SH-SY5Y (cell line): ENCODE measurements around the gene ITGA7.

Source experiments
- GATA2 ChIP-seq: IDR thresholded peaks from 2 replicates; pipeline ENCODE4 v1.6.1; 2011; ENCODE audit warnings: mild to moderate bottlenecking, low read depth, low read length
- GATA3 ChIP-seq: IDR thresholded peaks from 2 replicates; pipeline ENCODE4 v1.6.1; 2011; ENCODE audit warnings: low read depth, mild to moderate bottlenecking, low read length, moderate library complexity

ITGA7 gene, protein sequence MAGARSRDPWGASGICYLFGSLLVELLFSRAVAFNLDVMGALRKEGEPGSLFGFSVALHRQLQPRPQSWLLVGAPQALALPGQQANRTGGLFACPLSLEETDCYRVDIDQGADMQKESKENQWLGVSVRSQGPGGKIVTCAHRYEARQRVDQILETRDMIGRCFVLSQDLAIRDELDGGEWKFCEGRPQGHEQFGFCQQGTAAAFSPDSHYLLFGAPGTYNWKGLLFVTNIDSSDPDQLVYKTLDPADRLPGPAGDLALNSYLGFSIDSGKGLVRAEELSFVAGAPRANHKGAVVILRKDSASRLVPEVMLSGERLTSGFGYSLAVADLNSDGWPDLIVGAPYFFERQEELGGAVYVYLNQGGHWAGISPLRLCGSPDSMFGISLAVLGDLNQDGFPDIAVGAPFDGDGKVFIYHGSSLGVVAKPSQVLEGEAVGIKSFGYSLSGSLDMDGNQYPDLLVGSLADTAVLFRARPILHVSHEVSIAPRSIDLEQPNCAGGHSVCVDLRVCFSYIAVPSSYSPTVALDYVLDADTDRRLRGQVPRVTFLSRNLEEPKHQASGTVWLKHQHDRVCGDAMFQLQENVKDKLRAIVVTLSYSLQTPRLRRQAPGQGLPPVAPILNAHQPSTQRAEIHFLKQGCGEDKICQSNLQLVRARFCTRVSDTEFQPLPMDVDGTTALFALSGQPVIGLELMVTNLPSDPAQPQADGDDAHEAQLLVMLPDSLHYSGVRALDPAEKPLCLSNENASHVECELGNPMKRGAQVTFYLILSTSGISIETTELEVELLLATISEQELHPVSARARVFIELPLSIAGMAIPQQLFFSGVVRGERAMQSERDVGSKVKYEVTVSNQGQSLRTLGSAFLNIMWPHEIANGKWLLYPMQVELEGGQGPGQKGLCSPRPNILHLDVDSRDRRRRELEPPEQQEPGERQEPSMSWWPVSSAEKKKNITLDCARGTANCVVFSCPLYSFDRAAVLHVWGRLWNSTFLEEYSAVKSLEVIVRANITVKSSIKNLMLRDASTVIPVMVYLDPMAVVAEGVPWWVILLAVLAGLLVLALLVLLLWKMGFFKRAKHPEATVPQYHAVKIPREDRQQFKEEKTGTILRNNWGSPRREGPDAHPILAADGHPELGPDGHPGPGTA

DNA sequence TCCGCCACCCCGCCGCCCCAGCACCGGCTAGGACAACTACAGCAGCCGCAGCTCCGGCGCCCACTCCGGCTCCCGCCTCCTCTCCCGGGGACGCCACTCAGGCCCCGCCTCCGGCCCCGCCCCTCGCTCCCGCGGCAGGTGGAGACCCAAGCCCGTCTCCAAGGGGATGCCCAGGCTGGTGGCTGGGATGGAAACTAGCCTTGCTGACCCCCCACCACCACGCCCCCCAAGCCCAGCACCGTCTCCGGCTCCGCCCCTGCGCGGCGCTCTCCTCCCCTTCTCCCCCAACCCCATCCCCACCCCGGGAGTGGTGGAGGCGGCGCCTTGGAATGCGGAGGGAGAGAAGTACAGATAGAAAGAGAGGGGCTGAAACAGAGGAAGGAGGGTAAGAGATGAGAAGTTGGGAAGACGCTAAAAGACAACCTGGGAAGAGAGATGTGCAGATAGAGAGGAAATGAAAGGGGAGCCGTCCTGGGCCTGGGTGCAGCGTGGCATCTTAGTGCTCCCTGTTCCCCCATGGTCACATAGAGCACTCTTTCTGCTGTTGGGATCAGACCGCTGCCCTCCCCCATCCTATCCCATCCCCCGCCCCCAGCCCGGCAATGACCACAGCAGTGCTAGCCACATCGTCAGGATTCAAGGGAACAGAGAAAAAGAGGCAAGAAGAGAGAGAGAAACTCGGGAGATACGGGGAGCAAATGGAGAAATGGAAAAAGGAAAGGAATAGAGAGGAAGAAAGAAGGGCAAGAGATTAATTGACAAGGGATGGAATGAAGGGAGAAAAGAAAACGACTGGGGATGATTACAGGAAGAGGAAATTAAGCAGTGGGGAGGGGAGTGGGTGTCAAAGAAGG lies at the start of gene ITGA7:
Gene ITGA7, minus strand, starts transcription at position 64 of the 854 bp plus-strand sequence. CDS start 222 bp downstream, outside the sequence.
- TF ChIP-seq GATA2 (no peak), GATA3 (no peak)

DNA sequence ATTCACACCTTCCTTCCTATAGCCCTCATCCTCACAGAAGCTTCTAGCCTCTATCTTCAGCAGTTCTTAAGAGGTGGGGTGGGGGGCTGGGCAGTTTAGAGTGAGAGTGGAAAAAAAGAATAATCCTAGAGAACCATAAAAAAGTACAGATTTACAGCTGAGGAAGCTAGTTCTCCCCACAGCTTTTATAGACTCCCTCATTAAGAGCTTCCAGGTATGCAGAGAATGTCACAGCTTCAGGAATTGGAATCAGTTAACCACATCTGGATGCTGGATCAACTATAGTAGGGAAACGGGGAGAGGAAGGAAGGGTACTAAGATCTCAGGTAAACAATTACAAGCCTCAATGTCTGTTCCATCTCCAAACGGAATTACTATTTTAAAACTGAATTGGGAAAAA lies 47.5 kb upstream of the ITGA7 start:
- TF ChIP-seq GATA2 (no peak), GATA3 (no peak)

DNA sequence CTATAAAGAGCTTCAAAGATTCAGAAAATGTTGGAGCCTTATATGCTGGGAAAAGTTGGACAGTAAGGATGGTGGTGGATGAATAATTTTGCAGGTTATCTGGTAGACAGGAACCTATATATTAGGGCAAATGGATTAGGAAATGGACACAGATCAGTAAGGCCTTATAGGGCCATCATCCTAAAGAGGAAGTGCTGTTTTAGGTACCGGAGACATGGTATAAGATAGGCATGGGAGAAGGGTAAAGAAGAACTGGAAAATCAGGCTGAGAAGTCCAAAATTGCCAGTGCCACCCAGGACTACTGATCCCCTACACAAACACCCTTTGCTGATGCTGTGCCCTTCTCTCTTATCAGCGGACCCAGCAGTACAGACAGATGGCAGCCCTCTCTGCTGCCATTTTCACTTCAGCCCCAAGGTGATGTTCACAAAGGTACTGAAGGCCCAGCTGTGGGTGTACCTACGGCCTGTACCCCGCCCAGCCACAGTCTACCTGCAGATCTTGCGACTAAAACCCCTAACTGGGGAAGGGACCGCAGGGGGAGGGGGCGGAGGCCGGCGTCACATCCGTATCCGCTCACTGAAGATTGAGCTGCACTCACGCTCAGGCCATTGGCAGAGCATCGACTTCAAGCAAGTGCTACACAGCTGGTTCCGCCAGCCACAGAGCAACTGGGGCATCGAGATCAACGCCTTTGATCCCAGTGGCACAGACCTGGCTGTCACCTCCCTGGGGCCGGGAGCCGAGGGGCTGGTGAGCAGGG lies 40.7 kb upstream of the ITGA7 start:
- no peak for TF ChIP-seq GATA2
- no peak for TF ChIP-seq GATA3

DNA sequence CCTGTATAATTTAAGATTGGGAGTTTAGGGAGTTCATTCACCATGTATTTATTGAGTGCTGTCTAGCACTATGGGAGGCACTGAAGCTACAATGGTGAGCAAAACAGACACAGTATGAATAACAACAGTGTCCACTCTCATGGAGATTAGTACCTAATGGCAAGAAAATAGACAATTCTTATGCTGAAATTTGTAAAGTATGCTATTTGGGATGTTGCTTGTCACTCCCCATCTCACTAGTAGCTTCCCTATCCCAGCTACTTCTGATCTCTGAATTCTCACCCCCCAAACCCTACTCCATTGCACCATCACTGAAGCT lies 39.2 kb upstream of the ITGA7 start:
- TF ChIP-seq GATA2 (no peak), GATA3 (no peak)

DNA sequence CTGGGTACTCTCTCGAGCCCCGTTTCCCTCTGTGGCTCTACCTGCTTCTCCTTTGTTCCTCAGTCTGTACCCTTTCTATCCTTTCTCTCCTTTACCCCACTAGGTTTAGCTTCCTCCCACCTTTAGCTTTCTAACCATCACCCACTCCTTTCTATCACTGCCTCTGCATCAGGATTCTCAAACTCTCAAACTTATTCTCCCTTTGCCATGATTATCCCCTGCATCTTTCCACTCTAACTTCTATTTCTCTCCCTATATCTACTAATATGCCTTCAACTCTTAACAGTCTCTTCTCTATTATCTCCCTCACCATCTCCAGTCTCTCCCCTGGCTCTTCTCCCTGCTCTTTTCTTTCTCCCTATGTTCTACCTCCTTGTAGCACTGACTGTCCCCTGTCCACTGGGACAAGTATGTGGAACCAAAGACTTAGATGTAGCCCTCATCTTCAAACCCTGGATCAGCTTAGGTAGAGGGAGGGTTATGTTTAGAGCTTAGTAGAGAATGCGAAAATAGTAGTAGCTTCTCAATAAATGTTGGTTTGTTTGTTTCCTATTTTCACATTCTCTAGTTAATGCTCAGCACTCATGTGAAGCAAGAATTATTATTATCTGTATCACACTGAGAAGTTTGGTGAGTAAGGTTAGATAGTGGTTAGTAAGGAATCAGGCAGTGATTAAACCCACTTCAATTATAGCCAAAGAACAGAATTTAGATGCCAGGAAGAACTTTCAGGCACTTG lies 38.6 kb upstream of the ITGA7 start:
- TF ChIP-seq GATA3: no peak
- peak; percentile 58 for TF ChIP-seq GATA2

DNA sequence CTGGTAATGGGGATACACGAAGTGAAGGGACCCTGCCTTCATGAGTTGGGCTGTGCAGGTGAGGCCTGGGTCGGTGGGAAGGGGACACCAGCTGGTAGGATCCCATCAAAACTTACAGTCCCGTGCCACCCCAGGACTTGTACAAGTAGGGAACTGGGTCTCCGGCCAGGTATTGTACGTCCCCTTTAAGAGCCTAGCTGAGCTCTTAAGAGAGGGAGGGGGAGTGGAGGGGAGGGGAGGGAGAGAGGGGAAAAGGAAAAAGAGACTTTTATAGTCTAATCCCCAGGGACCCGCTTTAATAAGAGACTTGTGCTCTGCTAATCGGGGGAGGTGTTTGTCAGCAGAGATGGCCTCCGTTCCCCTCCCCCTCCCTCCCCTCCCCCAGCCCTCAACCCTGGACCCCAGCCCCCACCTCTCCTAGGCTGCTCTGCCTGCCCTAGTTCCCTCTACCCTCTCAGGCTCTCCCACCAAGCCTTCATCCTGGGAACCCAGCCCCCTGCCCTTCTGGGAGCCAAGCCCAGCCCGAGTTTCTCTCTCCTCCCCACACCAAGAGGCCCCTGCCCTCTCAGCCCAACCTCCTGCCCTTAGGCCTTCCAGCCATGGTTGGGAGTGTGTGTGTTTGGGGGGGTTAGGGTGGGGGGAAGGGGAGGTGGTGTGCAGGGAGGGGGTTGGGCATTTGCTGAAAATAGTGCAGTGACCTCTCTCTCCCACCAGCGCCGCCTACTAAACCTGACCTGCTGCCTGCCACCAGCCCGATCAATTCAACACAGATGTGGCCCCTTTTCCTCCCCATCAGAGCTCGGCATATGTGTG lies 37.9 kb upstream of the ITGA7 start:
- no peak for TF ChIP-seq GATA3
- no peak for TF ChIP-seq GATA2

DNA sequence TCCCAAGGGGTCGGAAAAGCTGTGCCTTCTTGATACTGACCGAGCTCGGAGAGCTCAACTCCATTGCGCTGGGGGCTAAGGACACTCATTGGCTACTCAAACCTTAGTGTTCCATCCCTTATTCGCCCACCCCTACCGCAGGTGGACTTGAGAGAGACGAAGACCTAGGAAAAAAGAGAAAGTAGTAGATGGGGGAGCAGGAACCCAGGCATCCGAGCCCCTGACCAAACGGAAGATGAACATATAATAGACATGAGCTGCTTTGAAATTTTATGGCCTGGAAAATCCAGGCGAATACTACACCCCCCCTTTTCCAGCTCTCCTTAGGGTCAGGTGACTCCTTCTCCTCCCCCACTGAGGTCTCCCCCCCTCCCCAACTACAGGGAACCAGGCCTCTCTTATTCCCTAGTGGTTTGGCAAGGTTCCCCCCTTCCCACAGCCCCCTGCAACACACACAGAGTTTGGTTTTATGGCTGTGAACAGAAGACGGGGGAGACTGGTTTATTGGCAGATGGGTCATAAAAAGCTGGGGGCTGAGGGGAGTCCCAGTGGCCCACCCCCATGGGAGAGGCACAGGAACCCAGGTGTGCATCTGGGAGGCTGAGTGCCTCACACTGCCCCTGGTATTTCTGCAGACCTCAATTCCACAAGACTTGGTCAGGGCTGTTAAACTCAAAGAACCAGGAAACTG lies 36.8 kb upstream of the ITGA7 start:
- TF ChIP-seq GATA2 (no peak), GATA3 (no peak)

DNA sequence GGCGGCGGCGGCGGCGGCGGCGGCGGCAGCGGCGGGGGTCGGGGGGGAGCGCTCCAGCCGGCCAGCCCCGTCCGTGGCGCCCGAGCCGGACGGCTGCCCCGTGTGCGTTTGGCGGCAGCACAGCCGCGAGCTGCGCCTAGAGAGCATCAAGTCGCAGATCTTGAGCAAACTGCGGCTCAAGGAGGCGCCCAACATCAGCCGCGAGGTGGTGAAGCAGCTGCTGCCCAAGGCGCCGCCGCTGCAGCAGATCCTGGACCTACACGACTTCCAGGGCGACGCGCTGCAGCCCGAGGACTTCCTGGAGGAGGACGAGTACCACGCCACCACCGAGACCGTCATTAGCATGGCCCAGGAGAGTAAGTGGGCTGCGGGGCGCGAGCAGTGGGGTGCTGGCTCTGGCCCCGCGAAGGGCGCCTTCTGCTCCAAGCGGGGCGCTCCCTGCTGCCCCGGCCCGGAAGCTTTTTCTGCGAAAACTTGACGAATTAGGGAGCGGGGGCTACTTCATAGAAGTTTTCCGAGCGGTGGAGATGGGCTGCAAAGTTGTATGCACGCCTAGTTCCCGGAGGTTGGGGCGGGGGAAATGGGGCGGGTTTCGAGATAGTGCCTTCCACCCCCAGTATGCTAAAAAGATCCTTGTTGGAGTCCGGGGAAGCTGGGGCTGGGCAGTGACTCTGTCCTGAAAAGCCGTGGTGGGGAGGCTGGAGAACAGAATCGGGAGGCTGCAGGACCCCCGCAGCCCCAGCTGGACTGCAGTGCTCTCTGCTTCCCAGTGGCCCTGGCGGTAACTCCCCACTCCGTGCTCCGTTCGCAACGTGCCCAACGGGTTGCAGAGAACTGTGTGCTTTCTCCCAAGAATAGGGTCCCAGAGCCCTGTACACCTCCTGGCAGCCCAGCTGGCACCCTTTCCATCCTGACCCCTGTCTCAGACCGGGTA lies 36.0 kb upstream of the ITGA7 start:
- TF ChIP-seq GATA2: no peak
- no peak for TF ChIP-seq GATA3

DNA sequence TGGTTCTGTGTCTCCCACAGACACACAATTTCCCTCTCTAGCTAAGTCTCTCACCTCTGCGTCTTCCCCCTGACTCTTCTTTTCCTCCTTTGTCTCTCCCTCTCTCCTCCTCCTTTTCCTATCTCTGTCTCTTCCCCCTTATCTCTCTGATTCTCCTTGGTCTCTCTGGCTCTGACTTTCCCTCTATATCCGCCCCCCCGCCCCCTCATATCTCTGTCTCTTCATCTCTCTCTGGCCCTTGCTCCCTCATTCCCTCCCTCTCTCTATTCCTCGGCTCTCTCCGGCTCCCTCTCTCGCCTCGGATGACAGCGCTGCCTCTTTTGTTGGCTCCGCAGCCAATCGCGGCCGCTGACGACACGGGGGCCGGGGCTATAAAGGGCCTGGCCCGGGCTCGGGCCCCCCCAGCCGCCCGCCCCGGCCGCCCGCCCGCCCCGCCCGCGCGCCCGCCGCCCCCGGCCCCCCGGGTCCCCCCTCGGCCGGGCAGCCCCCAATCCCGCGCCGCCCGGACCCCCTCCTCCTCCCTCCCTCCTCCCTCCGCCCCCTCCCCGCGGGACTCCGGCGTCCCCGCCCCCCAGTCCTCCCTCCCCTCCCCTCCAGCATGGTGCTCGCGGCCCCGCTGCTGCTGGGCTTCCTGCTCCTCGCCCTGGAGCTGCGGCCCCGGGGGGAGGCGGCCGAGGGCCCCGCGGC lies 35.2 kb upstream of the ITGA7 start, which contains the start of gene GDF11:
Gene GDF11, plus strand, starts transcription at position 404 of the 687 bp plus-strand sequence. Its CDS starts 195 bp downstream, at position 599.
- TF ChIP-seq GATA2 (peak; percentile 30; the same call in 1 of the 2 replicates), GATA3 (no peak)
